ENCODE results near the gene ZNF444.

ZNF444 gene

DNA sequence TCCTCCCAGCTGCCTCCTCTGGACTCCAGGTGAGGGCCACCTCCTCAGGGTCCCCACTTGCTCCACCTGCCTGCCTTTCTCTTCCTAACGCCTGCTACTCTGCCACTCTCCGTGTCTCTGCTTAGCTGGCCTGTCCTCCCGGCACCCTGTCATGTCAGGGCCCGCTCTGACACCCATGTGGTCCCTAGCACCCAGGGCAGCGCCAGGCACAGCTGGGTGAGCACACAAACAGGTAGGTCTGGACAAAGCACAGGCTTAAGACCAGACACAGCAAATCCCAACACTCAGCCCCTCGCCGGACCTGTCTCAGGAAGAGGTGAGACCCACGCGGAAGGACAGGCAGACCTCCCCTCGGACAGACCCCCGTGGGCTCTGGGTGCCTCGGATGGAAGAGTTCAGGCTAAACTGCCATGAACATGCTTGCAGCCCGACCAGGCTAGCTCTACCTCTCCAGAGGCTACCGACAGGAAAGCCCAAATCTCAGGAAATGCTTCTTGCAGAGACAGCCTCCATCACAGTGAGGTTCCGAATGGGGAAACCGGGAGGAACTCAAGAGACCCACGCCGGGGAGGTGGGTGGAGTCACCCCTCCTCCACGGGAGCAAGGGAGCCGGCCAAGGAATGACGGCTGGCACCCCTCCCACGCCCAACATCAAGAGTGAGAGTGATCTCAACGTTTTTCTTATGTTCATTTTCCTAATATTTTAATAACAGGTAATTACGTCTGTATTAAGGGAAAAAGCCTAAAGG lies 32.5 kb upstream of the ZNF444 start:
- TF ChIP-seq, protein P1, sequence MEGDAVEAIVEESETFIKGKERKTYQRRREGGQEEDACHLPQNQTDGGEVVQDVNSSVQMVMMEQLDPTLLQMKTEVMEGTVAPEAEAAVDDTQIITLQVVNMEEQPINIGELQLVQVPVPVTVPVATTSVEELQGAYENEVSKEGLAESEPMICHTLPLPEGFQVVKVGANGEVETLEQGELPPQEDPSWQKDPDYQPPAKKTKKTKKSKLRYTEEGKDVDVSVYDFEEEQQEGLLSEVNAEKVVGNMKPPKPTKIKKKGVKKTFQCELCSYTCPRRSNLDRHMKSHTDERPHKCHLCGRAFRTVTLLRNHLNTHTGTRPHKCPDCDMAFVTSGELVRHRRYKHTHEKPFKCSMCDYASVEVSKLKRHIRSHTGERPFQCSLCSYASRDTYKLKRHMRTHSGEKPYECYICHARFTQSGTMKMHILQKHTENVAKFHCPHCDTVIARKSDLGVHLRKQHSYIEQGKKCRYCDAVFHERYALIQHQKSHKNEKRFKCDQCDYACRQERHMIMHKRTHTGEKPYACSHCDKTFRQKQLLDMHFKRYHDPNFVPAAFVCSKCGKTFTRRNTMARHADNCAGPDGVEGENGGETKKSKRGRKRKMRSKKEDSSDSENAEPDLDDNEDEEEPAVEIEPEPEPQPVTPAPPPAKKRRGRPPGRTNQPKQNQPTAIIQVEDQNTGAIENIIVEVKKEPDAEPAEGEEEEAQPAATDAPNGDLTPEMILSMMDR (IDR thresholded peaks at IDR 0.05; ENCODE audit: control insufficient read depth, extremely low read depth, insufficient read depth) = no peak
- no peak for DNase-seq (ENCODE audit: low read depth)

DNA sequence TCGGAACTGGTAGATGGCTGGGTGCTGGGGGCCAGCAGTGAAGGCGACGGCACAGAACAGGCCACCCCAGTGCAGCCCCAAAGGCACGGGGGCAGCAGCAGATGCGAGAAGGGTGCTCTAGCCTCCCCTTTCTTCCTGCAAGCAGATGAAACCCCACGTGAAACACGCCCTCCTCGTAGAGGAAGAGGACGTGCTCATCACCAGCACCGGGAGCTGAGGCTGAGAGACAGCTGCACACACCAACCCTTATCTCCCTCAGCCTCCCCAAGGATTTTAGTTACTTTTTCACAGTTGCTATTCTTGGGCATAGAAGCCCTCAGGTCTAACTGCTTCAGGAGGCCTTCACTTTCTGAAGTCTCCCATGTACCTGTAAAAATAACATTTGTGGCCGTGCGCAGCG lies 31.9 kb upstream of the ZNF444 start:
- TF ChIP-seq, protein P1 (IDR thresholded peaks at IDR 0.05; ENCODE audit: control insufficient read depth, extremely low read depth, insufficient read depth) = no peak
- no peak for DNase-seq (ENCODE audit: low read depth)
- H3K4me3 ChIP-seq (ENCODE audit: low read depth, low read length) = no peak overlapping the region

More for the DNA sequence above, 32.5 kb upstream of the ZNF444 start:
- H3K4me3 ChIP-seq (ENCODE audit: low read depth, low read length) = no peak overlapping the region

DNA sequence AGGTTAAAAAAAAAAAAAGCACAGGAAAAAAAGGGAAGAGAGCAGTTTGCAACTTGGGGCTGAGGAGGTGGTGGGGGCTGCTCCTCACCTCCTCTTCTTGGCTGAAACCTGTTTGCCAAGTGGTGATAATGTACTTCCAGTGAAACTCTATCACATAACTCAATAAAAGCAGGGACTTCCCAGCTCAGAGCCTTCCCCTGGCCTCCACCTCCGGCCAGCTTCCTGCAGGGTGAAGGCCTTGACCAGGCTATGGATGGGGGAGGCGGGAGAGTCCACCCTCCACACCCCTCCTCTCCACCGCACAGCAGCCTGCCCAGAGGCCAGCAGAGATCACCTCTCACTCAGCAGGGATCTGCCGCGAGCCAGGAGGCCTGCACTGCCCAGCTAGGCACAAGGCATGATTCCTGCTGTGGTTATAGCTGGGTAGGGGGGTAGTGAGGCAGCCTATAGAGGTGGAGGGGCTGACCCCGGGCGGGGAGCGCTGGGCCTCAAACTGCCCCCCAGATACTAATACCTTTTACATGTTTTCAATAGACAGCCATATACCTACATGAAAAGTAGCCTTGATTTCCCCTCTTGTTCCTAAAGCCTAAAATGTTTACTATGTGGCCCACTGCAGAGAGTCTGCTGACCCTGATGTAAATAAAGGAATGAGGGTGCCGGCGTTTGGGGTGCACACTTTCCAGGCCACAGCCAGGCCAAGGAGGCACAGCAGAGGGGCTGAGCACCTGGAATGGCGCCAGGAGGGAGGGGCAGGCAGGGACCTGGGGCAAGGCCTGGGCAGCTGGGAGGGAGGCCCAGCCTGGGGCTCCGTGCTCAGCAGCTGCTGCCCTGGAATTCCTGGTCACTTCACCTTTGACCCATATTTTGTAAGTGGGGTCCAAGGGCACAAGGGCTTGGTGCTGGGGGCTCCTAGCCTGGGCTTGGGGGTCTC lies 30.3 kb upstream of the ZNF444 start:
- peak overlapping the region; percentile 37 for H3K4me3 ChIP-seq (ENCODE audit: low read depth, low read length)
- TF ChIP-seq, protein P1 (IDR thresholded peaks at IDR 0.05; ENCODE audit: control insufficient read depth, extremely low read depth, insufficient read depth) = no peak
- DNase-seq (ENCODE audit: low read depth) = peak; percentile 60

DNA sequence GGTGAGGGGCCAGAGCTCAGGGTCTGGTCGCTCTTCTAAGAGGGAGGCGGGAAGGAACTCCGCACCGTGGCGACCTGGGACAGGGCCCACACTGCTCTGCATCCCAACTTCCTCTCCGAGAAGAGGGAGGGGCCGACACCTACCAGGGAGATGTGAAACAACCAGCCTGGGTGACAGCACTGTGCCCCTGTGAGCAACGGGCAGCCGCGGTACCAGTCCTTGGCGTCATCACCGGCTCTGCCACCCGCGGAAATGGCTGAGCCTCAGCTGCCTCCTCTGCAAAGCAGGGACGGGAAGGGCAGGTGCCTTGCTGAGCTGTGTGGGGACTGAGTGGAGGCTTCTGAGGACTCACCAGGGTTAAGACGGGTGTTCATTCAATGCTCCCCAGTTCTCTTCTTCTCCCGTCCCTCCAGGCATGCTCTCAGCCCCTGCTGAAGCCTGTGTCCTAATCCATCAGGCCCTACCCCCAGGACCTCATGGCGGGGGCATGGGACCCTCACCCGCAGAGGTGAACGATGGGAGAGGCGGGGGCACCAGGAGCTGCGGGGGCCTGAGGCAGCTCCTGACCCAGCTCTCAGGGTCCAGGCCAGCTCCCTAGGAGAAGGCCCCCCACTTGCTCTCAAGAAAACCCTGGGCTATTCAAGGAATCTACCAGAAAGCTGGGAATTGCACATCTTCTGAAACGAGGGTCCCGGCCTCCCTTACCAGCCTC lies 29.3 kb upstream of the ZNF444 start:
- peak overlapping the region; percentile 37 for H3K4me3 ChIP-seq (ENCODE audit: low read depth, low read length)
- peak; percentile 64 for DNase-seq (ENCODE audit: low read depth)
- TF ChIP-seq, protein P1 (IDR thresholded peaks at IDR 0.05; ENCODE audit: control insufficient read depth, extremely low read depth, insufficient read depth) = no peak

DNA sequence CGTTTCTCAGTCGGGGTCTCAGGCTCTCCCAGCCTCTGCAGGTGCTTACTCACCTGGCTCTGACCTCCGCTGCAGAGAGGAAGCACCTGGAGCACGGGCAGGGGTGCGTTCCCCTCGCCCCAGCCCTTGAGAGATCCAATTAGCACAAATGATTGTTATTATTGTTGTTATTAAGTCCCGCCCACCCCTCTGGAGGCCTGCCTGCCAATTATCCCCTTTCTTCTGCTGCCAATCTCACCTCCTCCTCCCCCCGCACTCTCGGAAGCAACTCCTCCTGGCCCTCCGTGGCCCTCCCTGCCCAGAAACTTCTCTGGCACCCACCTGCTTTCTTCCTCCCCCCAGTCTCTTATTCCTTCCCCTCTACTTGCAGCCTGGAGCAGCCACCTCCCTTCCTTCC lies 28.8 kb upstream of the ZNF444 start:
- H3K4me3 ChIP-seq (ENCODE audit: low read depth, low read length) = peak overlapping the region; percentile 30
- TF ChIP-seq, protein P1 (IDR thresholded peaks at IDR 0.05; ENCODE audit: control insufficient read depth, extremely low read depth, insufficient read depth) = no peak
- DNase-seq (ENCODE audit: low read depth) = no peak

DNA sequence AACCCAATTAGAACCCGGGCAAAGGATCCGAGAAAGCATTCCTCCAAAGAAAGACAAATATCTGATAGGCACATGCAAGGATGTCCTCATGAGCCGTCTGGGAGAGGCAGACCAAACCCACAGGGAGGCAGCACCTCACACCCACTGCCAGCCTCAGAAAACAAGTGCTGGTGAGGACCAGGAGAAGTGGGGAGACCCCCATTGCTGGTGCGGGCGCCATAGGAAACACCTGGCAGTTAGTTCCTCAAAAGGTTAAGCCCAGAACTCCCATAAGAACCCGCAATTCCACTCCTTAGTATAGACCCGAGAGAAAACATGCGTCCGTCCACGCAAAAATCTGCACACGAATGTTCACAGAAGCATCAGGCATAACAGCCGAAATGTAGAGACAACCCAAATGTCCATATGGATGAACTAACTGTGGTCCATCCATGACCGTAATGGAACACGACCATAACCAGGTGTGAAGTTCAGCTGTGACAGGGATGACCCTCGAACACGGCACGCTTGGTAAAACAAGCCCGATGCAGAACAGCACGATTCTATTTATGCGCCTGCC lies 27.9 kb upstream of the ZNF444 start:
- DNase-seq (ENCODE audit: low read depth) = no peak
- no peak overlapping the region for H3K4me3 ChIP-seq (ENCODE audit: low read depth, low read length)
- TF ChIP-seq, protein P1 (IDR thresholded peaks at IDR 0.05; ENCODE audit: control insufficient read depth, extremely low read depth, insufficient read depth) = no peak
